ENCODE results near the gene SUN1. TPM values are rescaled to one million over a fixed set of nuclear protein-coding genes. Genes with fewer than 3 reads are reported as not detected.

SUN1 gene
- total RNA-seq, 4 donors from 2014 or later: 243 to 263 (median 244) TPM

- WGBS, 2 donors: 59 to 61% methylated on average over 24 to 29 of the region's 31 CpGs
- no peak overlapping the region for H3K4me3 ChIP-seq
- DNase-seq (ENCODE audit: low spot score in 2 of 2): no peak
- no peaks in the 10 kb centered on the region for H3K9me3 ChIP-seq
- peaks cover 0 to 5% of the 10 kb centered on the region in 2 donors for H3K27me3 ChIP-seq
- TF ChIP-seq POLR2A (IDR thresholded peaks at IDR 0.05): no peak
- TF ChIP-seq, protein P1, sequence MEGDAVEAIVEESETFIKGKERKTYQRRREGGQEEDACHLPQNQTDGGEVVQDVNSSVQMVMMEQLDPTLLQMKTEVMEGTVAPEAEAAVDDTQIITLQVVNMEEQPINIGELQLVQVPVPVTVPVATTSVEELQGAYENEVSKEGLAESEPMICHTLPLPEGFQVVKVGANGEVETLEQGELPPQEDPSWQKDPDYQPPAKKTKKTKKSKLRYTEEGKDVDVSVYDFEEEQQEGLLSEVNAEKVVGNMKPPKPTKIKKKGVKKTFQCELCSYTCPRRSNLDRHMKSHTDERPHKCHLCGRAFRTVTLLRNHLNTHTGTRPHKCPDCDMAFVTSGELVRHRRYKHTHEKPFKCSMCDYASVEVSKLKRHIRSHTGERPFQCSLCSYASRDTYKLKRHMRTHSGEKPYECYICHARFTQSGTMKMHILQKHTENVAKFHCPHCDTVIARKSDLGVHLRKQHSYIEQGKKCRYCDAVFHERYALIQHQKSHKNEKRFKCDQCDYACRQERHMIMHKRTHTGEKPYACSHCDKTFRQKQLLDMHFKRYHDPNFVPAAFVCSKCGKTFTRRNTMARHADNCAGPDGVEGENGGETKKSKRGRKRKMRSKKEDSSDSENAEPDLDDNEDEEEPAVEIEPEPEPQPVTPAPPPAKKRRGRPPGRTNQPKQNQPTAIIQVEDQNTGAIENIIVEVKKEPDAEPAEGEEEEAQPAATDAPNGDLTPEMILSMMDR (IDR thresholded peaks at IDR 0.05): peak in 2 of 5 experiments; percentile 16 to 32
- peak in 1 of 2 donors; percentile 25 for TF ChIP-seq EP300 (IDR thresholded peaks at IDR 0.05)
- peak overlapping the region in 3 of 4 donors; percentile 57 to 80 (median 59) for H3K27ac ChIP-seq
- H3K4me1 ChIP-seq: peaks cover 0 to 66% (median 17%) of the 10 kb centered on the region in 4 donors
- peaks cover 0 to 9% (median 0%) of the 10 kb centered on the region in 3 donors for H3K36me3 ChIP-seq
Measured at GRCh38 chr7:913736-914520, 81.7 kb downstream of the SUN1 start.

DNA sequence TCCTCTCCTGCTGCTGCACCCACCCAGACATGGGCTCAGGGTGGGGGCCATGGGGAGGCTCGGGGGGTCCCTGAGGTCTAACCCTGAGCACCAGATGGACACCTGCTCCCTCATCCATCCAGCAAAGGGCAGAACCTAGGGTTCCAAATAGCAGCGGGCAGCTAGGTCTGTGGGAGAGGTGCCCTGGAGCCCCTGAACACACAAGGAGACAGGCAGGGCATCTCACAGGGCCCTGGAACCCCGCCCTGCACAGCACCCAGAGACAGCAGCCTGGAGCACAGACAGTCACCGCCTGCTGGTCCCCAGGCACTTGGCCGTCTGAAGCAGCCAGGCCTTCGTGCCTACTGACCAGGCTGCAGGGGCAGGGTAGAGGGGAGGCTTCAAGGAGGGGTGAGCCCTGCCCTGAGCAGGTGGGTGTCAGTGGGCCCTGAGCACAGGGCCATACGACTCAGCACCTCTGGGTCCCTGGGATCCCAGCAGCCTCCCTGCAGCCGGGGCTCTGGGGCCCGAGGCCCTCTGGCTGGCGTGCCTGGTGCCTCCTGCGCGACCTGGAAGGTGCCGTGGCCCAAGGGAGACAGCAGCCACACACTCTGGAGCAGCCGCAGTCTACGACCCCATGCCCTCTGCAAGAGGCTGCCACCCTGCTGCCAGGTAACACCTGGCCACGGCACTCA is 82.4 kb downstream of the SUN1 start:
- Histone ChIP-seq H3K27ac (peak overlapping the region; percentile 56 to 80 (median 58)), H3K27me3 (peaks cover 0 to 4% of the 10 kb centered on the region in 2 donors), H3K4me3 (no peak overlapping the region), H3K36me3 (peaks cover 0 to 12% (median 0%) of the 10 kb centered on the region in 3 donors), H3K9me3 (no peaks in the 10 kb centered on the region), H3K4me1 (peaks cover 0 to 61% (median 17%) of the 10 kb centered on the region in 4 donors)
- no peak for DNase-seq (ENCODE audit: low spot score in 2 of 2)
- TF ChIP-seq POLR2A (IDR thresholded peaks at IDR 0.05) (no peak), EP300 (IDR thresholded peaks at IDR 0.05) (peak in 1 of 2 donors; percentile 3)
- WGBS, 2 donors: 77 to 91% methylated on average over 8 to 14 of the region's 16 CpGs

GRCh38 chr7:915291-916218 is 83.3 kb downstream of the SUN1 start:
- peak overlapping the region in 3 of 4 donors; percentile 57 to 80 (median 59) for H3K27ac ChIP-seq
- H3K4me1 ChIP-seq: peaks cover 0 to 52% (median 14%) of the 10 kb centered on the region in 4 donors
- no peak for DNase-seq (ENCODE audit: low spot score in 2 of 2)
- no peaks in the 10 kb centered on the region for H3K9me3 ChIP-seq
- TF ChIP-seq POLR2A (IDR thresholded peaks at IDR 0.05): no peak
- TF ChIP-seq, protein P1 (IDR thresholded peaks at IDR 0.05): no peak
- no peak for TF ChIP-seq EP300 (IDR thresholded peaks at IDR 0.05)
- 69 to 76% methylated on average over 42 to 43 of the region's 43 CpGs for WGBS, 2 donors
- peaks cover 0 to 12% (median 0%) of the 10 kb centered on the region in 3 donors for H3K36me3 ChIP-seq
- no peaks in the 10 kb centered on the region for H3K27me3 ChIP-seq
- no peak overlapping the region for H3K4me3 ChIP-seq

DNA sequence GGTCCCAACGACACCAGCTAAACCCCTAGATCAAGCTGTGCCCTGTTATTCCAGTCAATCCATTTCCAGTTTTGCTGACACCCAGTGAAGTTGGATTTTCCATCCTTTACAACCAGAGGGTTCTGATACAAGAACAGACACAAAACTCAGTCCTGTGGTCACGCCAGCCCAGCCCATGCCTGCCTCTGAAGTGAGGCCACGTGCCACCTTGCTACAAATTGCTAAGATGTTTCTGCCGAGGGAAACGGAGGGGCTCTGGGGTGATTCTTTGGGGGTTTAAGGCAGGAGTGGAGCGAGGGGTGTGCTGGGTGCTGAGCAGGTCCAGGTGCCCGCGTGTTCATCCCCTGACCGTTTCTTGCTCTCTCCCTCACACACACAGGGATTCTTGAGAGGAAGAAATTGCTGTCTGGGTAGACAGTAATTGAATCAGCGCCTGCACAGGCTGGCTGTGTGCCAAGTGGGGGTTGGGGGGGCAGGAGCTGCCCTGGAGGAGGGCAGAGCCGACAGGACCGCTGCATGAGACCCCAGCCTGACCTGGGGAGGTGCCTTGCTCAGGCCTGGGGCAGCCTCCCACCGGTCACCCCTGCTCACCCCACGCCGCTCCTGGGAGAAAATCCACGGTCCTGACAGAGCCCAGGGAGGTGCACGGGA is 84.1 kb downstream of the SUN1 start:
- H3K4me1 ChIP-seq: peaks cover 0 to 44% (median 13%) of the 10 kb centered on the region in 4 donors
- H3K27ac ChIP-seq: peak overlapping the region in 2 of 4 donors; percentile 57 to 80
- no peak overlapping the region for H3K4me3 ChIP-seq
- H3K36me3 ChIP-seq: peaks cover 0 to 12% (median 0%) of the 10 kb centered on the region in 3 donors
- WGBS, 2 donors: 32 to 34% methylated on average over 13 to 15 of the region's 17 CpGs
- TF ChIP-seq, protein P1 (IDR thresholded peaks at IDR 0.05): no peak
- TF ChIP-seq EP300 (IDR thresholded peaks at IDR 0.05): no peak
- no peak for TF ChIP-seq POLR2A (IDR thresholded peaks at IDR 0.05)
- no peaks in the 10 kb centered on the region for H3K9me3 ChIP-seq
- DNase-seq (ENCODE audit: low spot score in 2 of 2): no peak
- no peaks in the 10 kb centered on the region for H3K27me3 ChIP-seq
